Psoas muscle (tissue), 8 donors: ENCODE results near the gene RALGAPA2. TPM values are rescaled to one million over a fixed set of nuclear protein-coding genes. Genes with fewer than 3 reads are reported as not detected.

Source experiments
- ATAC-seq, 4 donors: fragments of 200-7000 bp; cut with Tn5 transposase; one replicate each; pipeline ENCODE4 v1.9.1; 2020; ENCODE audit warnings: moderate library complexity in 3 of 4, mild to moderate bottlenecking in 2 of 4
- DNase-seq, 2 donors: peaks; one replicate each; pipeline ENCODE4 v3.0.0-alpha.2; 2020
- H3K27ac ChIP-seq: fragments of 200-600 bp; one replicate; pipeline ENCODE4 v1.8.0; 2022
- H3K27me3 ChIP-seq, 3 donors: fragments of 200-600 bp in 1 of 3; one replicate each; pipeline versions ENCODE4 v1.6.1 to v1.8.0; 2013 to 2022; ENCODE audit warnings: low read length in 2 of 3, mild to moderate bottlenecking in 2 of 3, moderate library complexity in 1 of 3; ENCODE audit not compliant: insufficient read depth in 3 of 3
- H3K36me3 ChIP-seq, 2 donors: fragments of 200-600 bp in 1 of 2; one replicate each; pipeline versions ENCODE4 v1.6.1 to v1.8.0; 2013 to 2022; ENCODE audit warnings: low read depth in 1 of 2, mild to moderate bottlenecking in 1 of 2, moderate library complexity in 1 of 2; ENCODE audit not compliant: insufficient read depth in 1 of 2
- H3K4me1 ChIP-seq: fragments of 200-600 bp; one replicate; pipeline ENCODE4 v1.8.0; 2022
- H3K4me3 ChIP-seq: fragments of 200-600 bp; one replicate; pipeline ENCODE4 v1.8.0; 2022; ENCODE audit warnings: mild to moderate bottlenecking
- H3K9me3 ChIP-seq: fragments of 200-600 bp; one replicate; pipeline ENCODE4 v1.8.0; 2022
- WGBS, 3 donors: extraction: QIAGEN DNeasy Blood & Tissue Kit; methylation state at CpG; one replicate each; pipeline versions ENCODE4 v1.1.6 to v1.1.7; 2013; 5-methylcytosine and 5-hydroxymethylcytosine counted together
- intact Hi-C, 2 donors: fragments of 100-400 bp; cut with DNase I; formaldehyde crosslinking; loops; one replicate each; pipeline versions ENCODE4 v1.11.0 to v1.14.2; 2022
- polyA plus RNA-seq, 3 donors: library from polyadenylated mRNA; stranded (reverse); fragments of 200-250 nt; gene quantifications; one replicate each; pipeline ENCODE4 v1.2.3, GENCODE V29; 2013
- total RNA-seq, 4 donors: library from RNA; stranded (reverse); fragmentation: NEBNext Ultra II Directional in 2 of 4; extraction: Animal tissue kit (Norgen Biotek cat#: 25700) in 2 of 4; gene quantifications; one replicate each; pipeline versions ENCODE4 v1.2.1 to v1.2.4, GENCODE V29; 2021 to 2023
- TF ChIP-seq, protein P1 (sequence below): fragments of 200-600 bp; IDR thresholded peaks from one replicate; pipeline ENCODE4 v1.8.0; 2022; ENCODE audit warnings: antibody characterized with exemption
- donor health status: healthy with polysubstance abuse.
- donor health status: DM: no; HTN: no; CAD: no; lungs with moderate emphysema.
- donor health status: Bipolar disorder and iron deficiency.
- donor health status: healthy.
- donor health status: DM: yes; HTN: yes; CAD: no.
- donor health status: DM: no; HTN: no; CAD: no.
- donor health status: DM: no; HTN: no; CAD: no.
- donor health status: DM: yes; HTN: yes; CAD: no.

Gene RALGAPA2
- total and polyA plus RNA-seq, 7 donors: 12.2 to 75.5 (median 51.1) TPM

DNA sequence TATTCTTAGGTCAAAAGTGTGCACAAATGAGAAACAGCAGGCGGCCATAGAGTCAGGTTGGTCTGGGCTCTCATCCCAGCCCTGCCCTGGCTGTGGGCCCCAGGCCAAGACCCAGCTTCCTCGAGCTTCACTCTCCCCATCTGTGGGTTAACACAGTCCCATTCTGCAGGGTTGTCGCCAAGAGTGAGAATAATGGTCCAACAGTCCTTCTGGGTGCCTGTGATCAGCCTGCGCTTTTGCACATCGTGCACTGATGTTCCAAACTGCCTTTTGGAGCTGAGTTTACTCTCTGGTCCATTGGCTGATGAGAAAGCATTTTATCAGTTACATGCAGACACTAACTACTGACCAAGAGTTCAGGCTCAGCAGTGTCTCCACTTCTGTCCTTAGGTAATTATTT, 261.9 kb downstream of the RALGAPA2 start:
- 26 to 28% (median 28%) methylated on average over 5 of the region's 5 CpGs for WGBS, 3 donors
- Histone ChIP-seq H3K27me3 (no peaks in the 10 kb centered on the region), H3K9me3 (no peaks in the 10 kb centered on the region), H3K4me1 (peaks cover 16% of the 10 kb centered on the region), H3K36me3 (peaks cover 0 to 2% of the 10 kb centered on the region in 2 donors), H3K27ac (no peak overlapping the region), H3K4me3 (no peak overlapping the region)
- peak; percentile 48 to 70 (median 60) for ATAC-seq
- TF ChIP-seq, protein P1, sequence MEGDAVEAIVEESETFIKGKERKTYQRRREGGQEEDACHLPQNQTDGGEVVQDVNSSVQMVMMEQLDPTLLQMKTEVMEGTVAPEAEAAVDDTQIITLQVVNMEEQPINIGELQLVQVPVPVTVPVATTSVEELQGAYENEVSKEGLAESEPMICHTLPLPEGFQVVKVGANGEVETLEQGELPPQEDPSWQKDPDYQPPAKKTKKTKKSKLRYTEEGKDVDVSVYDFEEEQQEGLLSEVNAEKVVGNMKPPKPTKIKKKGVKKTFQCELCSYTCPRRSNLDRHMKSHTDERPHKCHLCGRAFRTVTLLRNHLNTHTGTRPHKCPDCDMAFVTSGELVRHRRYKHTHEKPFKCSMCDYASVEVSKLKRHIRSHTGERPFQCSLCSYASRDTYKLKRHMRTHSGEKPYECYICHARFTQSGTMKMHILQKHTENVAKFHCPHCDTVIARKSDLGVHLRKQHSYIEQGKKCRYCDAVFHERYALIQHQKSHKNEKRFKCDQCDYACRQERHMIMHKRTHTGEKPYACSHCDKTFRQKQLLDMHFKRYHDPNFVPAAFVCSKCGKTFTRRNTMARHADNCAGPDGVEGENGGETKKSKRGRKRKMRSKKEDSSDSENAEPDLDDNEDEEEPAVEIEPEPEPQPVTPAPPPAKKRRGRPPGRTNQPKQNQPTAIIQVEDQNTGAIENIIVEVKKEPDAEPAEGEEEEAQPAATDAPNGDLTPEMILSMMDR: no peak
- intact Hi-C loops: no loop called here
- no peak for DNase-seq

DNA sequence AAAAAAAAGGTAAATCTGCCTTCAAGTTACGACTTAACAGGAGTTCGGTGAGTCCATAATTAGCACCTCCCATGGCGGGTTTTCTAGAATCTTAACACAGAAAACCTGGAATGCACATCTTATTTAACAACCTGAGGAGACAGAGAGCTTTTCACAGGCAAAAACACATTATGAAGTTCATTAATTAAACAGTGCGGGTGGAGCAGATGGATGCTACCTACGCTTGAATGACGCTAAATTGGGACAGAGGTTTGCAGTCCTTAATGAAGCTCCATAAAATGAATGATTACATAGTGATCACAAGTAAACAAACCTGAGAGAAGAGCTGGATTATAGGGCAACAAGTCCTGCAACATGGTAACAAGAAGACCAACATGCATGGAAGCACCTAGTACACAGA, 263.6 kb downstream of the RALGAPA2 start:
- Histone ChIP-seq H3K27ac (no peak overlapping the region), H3K27me3 (no peaks in the 10 kb centered on the region), H3K4me1 (peaks cover 16% of the 10 kb centered on the region), H3K36me3 (peaks cover under 1 to 4% of the 10 kb centered on the region in 2 donors), H3K4me3 (no peak overlapping the region), H3K9me3 (no peaks in the 10 kb centered on the region)
- ATAC-seq (no peak), DNase-seq (no peak)
- intact Hi-C loops: no loop called here
- 98 to 99% (median 99%) methylated on average over 6 of the region's 6 CpGs for WGBS, 3 donors
- TF ChIP-seq, protein P1: no peak

DNA sequence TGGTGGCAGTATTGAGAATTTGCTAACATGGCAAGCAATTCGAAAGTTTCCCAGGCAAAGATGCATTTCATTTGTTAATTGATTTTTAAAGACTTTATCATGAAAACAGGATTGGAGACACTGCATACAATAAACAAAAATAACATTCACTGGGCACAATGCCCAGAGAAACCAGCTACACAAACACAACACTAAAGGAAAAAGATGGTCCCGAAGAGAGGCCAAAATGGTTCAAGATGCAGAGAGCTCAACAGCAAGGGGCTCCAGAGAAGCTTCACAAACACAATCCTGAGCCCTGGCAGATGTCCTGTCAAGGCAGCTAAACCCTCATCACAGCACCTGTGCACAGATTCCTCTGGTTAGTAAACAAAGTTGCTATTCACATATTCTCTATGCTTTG, 265.2 kb downstream of the RALGAPA2 start:
- H3K9me3 ChIP-seq: no peaks in the 10 kb centered on the region
- H3K36me3 ChIP-seq: peaks cover 2 to 9% of the 10 kb centered on the region in 2 donors
- DNase-seq: no peak
- TF ChIP-seq, protein P1: no peak
- ATAC-seq: no peak
- no peak overlapping the region for H3K27ac ChIP-seq
- peaks cover 16% of the 10 kb centered on the region for H3K4me1 ChIP-seq
- 74 to 85% (median 81%) methylated on average over 2 of the region's 2 CpGs for WGBS, 3 donors
- H3K27me3 ChIP-seq: no peaks in the 10 kb centered on the region
- H3K4me3 ChIP-seq: no peak overlapping the region
- intact Hi-C loops: no loop called here

DNA sequence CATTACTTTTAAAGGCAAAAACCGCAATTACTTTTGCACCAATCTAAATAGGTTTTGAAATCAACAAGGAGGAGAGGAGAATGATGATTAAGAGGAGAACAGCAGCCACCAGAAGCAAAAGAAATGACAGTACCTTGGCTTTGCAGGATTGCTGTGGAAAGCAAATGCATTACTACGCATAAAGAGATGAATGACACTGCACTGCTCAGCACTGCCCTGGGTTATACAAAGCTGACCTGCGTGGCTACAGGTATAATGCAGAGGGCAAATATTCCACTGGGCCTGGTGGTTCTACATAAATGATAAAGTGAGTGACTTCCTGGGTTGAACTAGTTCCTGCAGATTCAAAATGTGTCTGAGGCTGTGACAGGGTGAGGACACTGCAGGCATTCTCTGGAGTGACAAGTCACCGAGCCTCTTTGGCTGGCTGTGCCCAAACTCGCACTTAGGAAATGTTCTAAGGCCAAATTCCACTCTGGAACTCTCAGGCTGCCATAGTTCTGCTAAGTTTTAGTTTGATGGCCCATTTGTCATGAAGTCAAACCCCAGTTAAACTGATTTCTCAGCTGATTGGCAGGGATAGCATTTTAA, 265.9 kb downstream of the RALGAPA2 start:
- ATAC-seq: peak in 3 of 4 donors; percentile 62 to 65 (median 62)
- peaks cover 12% of the 10 kb centered on the region for H3K4me1 ChIP-seq
- WGBS, 3 donors: 72 to 79% (median 73%) methylated on average over 5 of the region's 5 CpGs
- H3K36me3 ChIP-seq: peaks cover 2 to 9% of the 10 kb centered on the region in 2 donors
- H3K4me3 ChIP-seq: no peak overlapping the region
- no peaks in the 10 kb centered on the region for H3K27me3 ChIP-seq
- DNase-seq: no peak
- H3K9me3 ChIP-seq: no peaks in the 10 kb centered on the region
- intact Hi-C loops: no loop called here
- TF ChIP-seq, protein P1: no peak
- H3K27ac ChIP-seq: no peak overlapping the region

DNA sequence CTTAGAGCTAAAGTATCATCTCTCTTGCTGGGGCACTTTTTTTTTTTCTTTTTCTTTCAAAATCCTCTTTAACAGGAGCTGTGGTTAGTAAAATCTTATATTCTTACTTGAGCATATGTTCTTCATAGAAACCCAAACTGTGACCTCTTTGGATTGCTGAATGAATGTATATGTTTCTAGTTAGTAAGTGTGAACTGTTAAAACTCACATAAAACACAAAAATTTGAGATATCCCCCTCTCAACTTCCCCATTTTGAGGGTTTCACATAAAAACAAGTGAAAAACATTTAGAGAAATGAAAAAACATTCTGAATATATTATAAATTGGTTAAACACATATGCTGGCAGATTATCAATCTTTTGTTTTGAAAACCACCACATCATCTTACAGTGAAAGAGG, 266.4 kb downstream of the RALGAPA2 start:
- no peak overlapping the region for H3K27ac ChIP-seq
- peaks cover 2 to 9% of the 10 kb centered on the region in 2 donors for H3K36me3 ChIP-seq
- no peak overlapping the region for H3K4me3 ChIP-seq
- H3K9me3 ChIP-seq: no peaks in the 10 kb centered on the region
- intact Hi-C loops: no loop called here
- TF ChIP-seq, protein P1: no peak
- peaks cover 9% of the 10 kb centered on the region for H3K4me1 ChIP-seq
- ATAC-seq: no peak
- H3K27me3 ChIP-seq: no peaks in the 10 kb centered on the region
- DNase-seq: no peak
